Right ventricle myocardium superior (tissue), 1 donor: Measurements from ENCODE around the gene ATP1A4. TPM values are rescaled to one million over a fixed set of nuclear protein-coding genes. Genes with fewer than 3 reads are reported as not detected.
"Not testable (repeated sequence)": the region's sequence is repeated elsewhere in the genome, so short reads cannot be mapped to it uniquely, and the experiment has no call there.

Source experiments
- ATAC-seq: fragments of 200-7000 bp; cut with Tn5 transposase; one replicate; pipeline ENCODE4 v1.9.1; 2020; ENCODE audit warnings: mild to moderate bottlenecking; ENCODE audit not compliant: poor library complexity
- DNase-seq: peaks from one replicate; pipeline ENCODE4 v3.0.0-alpha.2; 2020
- intact Hi-C: fragments of 100-400 bp; cut with DNase I; formaldehyde crosslinking; loops from one replicate; pipeline ENCODE4 v1.11.2; 2022
- total RNA-seq: library from RNA; stranded (reverse); fragmentation: NEBNext Ultra II Directional; extraction: Animal tissue kit (Norgen Biotek cat#: 25700); gene quantifications from one replicate; pipeline ENCODE4 v1.2.1, GENCODE V29; 2021
- donor health status: DM: no; HTN: yes; CAD: no; lungs with severe emphysema.

Gene ATP1A4
- total RNA-seq, 1 donor from 2014 or later = 0.40 TPM

GRCh38 chr1:160120797-160121196 is 30.6 kb upstream of the ATP1A4 start:
- ATAC-seq (no peak), DNase-seq (peak; percentile 11)
- intact Hi-C loops = no loop called here

- no peak for ATAC-seq
- intact Hi-C loops = no loop called here
- no peak for DNase-seq
These were observed 30.0 kb upstream of the ATP1A4 start for GRCh38 chr1:160121388-160121787.

GRCh38 chr1:160122978-160123495 is 28.4 kb upstream of the ATP1A4 start:
- DNase-seq (no peak), ATAC-seq (no peak)
- intact Hi-C loops = no loop called here

GRCh38 chr1:160123726-160124125 is 27.7 kb upstream of the ATP1A4 start:
- DNase-seq (no peak), ATAC-seq (no peak)
- intact Hi-C loops = no loop called here

- intact Hi-C loops = no loop called here
- DNase-seq (no peak), ATAC-seq (peak; percentile 63)
These were observed 26.5 kb upstream of the ATP1A4 start for GRCh38 chr1:160124705-160125478.

GRCh38 chr1:160125746-160126145 is 25.7 kb upstream of the ATP1A4 start:
- intact Hi-C loops = no loop called here
- DNase-seq (no peak), ATAC-seq (no peak)

- intact Hi-C loops, DNase-seq: not testable (repeated sequence)
These were observed 25.1 kb upstream of the ATP1A4 start for GRCh38 chr1:160126342-160126741.

GRCh38 chr1:160127381-160127780 is 24.0 kb upstream of the ATP1A4 start:
- intact Hi-C loops = no loop called here
- DNase-seq (no peak), ATAC-seq (no peak)

More at GRCh38 chr1:160126342-160126741, 25.1 kb upstream of the ATP1A4 start:
- not testable (repeated sequence) for ATAC-seq

GRCh38 chr1:160127865-160128523 is 23.4 kb upstream of the ATP1A4 start:
- DNase-seq (no peak), ATAC-seq (peak; percentile 11)
- intact Hi-C loops = no loop called here

- DNase-seq = no peak
- no peak for ATAC-seq
- intact Hi-C loops = no loop called here
These were observed 22.8 kb upstream of the ATP1A4 start for GRCh38 chr1:160128636-160129035.

- intact Hi-C loops = no loop called here
- no peak for ATAC-seq
- no peak for DNase-seq
These were observed 22.4 kb upstream of the ATP1A4 start for GRCh38 chr1:160129046-160129445.

GRCh38 chr1:160129558-160129957 is 21.8 kb upstream of the ATP1A4 start:
- ATAC-seq (no peak), DNase-seq (no peak)
- intact Hi-C loops = no loop called here

- intact Hi-C loops = no loop called here
- no peak for ATAC-seq
- DNase-seq = no peak
These were observed 21.4 kb upstream of the ATP1A4 start for GRCh38 chr1:160129966-160130365.

- no peak for DNase-seq
- no peak for ATAC-seq
These were observed 20.9 kb upstream of the ATP1A4 start for GRCh38 chr1:160130486-160130885.

GRCh38 chr1:160130939-160131338 is 20.5 kb upstream of the ATP1A4 start:
- DNase-seq = no peak
- intact Hi-C loops = no loop called here

More at GRCh38 chr1:160130486-160130885, 20.9 kb upstream of the ATP1A4 start:
- intact Hi-C loops = no loop called here

GRCh38 chr1:160131803-160132565 is 19.4 kb upstream of the ATP1A4 start:
- intact Hi-C loops = no loop called here
- peak; percentile 68 for DNase-seq
- peak; percentile 89 for ATAC-seq

More at GRCh38 chr1:160130939-160131338, 20.5 kb upstream of the ATP1A4 start:
- no peak for ATAC-seq

GRCh38 chr1:160133990-160134770 is 17.2 kb upstream of the ATP1A4 start:
- intact Hi-C loops = no loop called here
- ATAC-seq (no peak), DNase-seq (no peak)

GRCh38 chr1:160134791-160135572 is 16.4 kb upstream of the ATP1A4 start:
- no peak for DNase-seq
- no peak for ATAC-seq

More at GRCh38 chr1:160134791-160135572, 16.4 kb upstream of the ATP1A4 start:
- intact Hi-C loops = no loop called here
